A673 (cell line): ENCODE data around the gene NCR1. TPM values are rescaled to one million over a fixed set of nuclear protein-coding genes. Genes with fewer than 3 reads are reported as not detected.

Source experiments
- BruUV-seq: library from RNA; stranded (reverse); fragments of 400-500 nt; replicated peaks from 2 replicates; lab custom pipeline; 2021; lab: Mats Ljungman, UMichigan
- CTCF ChIA-PET: fragments of 300-600 bp; sonication (Branson Sonifier 250); formaldehyde crosslinking; loops from one replicate; lab custom pipeline; 2022; ENCODE audit warnings: antibody characterized with exemption; lab: Charles Lee
- POLR2A ChIA-PET: fragments of 300-600 bp; sonication (Branson Sonifier 250); formaldehyde crosslinking; loops from one replicate; lab custom pipeline; 2022; ENCODE audit warnings: antibody characterized with exemption; ENCODE audit not compliant: low non-redundant PET; lab: Charles Lee
- DNase-seq: peaks from one replicate; pipeline ENCODE4 v3.0.0-alpha.2; 2015; ENCODE audit warnings: low spot score
- H3K27ac ChIP-seq: fragments of 200-600 bp; sonication (generic); 2 replicates; pipeline ENCODE4 v1.5.1; 2016; ENCODE audit warnings: mixed run types, low read depth, mild to moderate bottlenecking, mixed read lengths, antibody characterized with exemption, low read length; ENCODE audit not compliant: poor library complexity, severe bottlenecking
- H3K27me3 ChIP-seq: fragments of 200-600 bp; sonication (generic); replicated peaks from 2 replicates; pipeline ENCODE4 v1.6.1; 2017; ENCODE audit warnings: mixed run types, low read depth, mild to moderate bottlenecking, mixed read lengths, antibody characterized with exemption, low read length; ENCODE audit not compliant: insufficient read depth, poor library complexity
- H3K36me3 ChIP-seq: fragments of 200-600 bp; sonication (generic); 2 replicates; pipeline ENCODE4 v1.6.1; 2016; ENCODE audit warnings: mixed run types, mild to moderate bottlenecking, mixed read lengths, antibody characterized with exemption, low read length; ENCODE audit not compliant: insufficient read depth, poor library complexity, severe bottlenecking
- H3K4me1 ChIP-seq: fragments of 200-600 bp; sonication (generic); 2 replicates; pipeline ENCODE4 v1.6.1; 2017; ENCODE audit warnings: mixed run types, mild to moderate bottlenecking, mixed read lengths, antibody characterized with exemption, low read length; ENCODE audit not compliant: insufficient read depth, poor library complexity, severe bottlenecking
- H3K4me3 ChIP-seq: fragments of 200-600 bp; sonication (generic); 2 replicates; pipeline ENCODE4 v1.5.1; 2016; ENCODE audit warnings: low read depth, mixed run types, mild to moderate bottlenecking, mixed read lengths, low read length; ENCODE audit not compliant: poor library complexity, severe bottlenecking
- H3K9me3 ChIP-seq: fragments of 200-600 bp; sonication (generic); 2 replicates; pipeline ENCODE4 v1.6.1; 2016; ENCODE audit warnings: mixed run types, low read depth, mild to moderate bottlenecking, mixed read lengths, antibody characterized with exemption, low read length; ENCODE audit not compliant: poor library complexity, severe bottlenecking
- EZH2 ChIP-seq: fragments of 200-600 bp; sonication (generic); IDR thresholded peaks from 2 replicates; pipeline ENCODE4 v1.6.1; 2017; ENCODE audit warnings: borderline replicate concordance, low read depth, mild to moderate bottlenecking, mixed read lengths, antibody characterized with exemption, low read length; ENCODE audit not compliant: poor library complexity, severe bottlenecking
- intact Hi-C: fragments of 100-400 bp; cut with micrococcal nuclease; formaldehyde crosslinking; loops from one replicate; pipeline ENCODE4 v1.10.0; 2022; ENCODE audit not compliant: unreplicated experiment
- total RNA-seq: library from RNA; stranded (reverse); gene quantifications from 2 replicates; pipeline ENCODE4 v1.2.3, GENCODE V29; 2021
- TF ChIP-seq, protein P1 (sequence below): fragments of 300-800, 200-600 bp; sonication (generic); conservative IDR thresholded peaks from 2 replicates; pipeline ENCODE4 v1.5.1; 2017; ENCODE audit warnings: low read depth, mild to moderate bottlenecking, antibody characterized with exemption, low read length, moderate library complexity, mixed read lengths

The NCR1 gene
- total RNA-seq, 1 experiment from 2014 or later: not detected

DNA sequence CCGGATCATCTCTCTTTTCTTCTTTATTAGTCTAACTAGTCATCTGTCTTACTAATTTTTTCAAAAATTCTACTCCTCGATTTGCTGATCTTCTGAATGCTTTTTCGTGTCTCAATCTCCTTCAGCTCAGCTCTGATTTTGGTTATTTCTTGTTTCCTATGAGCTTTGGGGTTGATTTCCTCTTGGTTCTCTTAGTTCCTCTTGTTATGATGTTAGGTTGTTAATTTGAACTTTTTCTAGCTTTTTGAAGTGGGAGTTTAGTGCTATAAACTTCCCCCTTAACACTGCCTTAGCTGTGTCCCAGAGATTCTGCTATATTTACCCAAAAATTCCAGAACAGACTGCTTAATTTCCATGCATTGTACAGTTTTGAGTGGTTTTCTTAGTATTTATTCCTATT lies 28.5 kb upstream of the NCR1 start:
- no peak for TF ChIP-seq EZH2
- TF ChIP-seq, protein P1, sequence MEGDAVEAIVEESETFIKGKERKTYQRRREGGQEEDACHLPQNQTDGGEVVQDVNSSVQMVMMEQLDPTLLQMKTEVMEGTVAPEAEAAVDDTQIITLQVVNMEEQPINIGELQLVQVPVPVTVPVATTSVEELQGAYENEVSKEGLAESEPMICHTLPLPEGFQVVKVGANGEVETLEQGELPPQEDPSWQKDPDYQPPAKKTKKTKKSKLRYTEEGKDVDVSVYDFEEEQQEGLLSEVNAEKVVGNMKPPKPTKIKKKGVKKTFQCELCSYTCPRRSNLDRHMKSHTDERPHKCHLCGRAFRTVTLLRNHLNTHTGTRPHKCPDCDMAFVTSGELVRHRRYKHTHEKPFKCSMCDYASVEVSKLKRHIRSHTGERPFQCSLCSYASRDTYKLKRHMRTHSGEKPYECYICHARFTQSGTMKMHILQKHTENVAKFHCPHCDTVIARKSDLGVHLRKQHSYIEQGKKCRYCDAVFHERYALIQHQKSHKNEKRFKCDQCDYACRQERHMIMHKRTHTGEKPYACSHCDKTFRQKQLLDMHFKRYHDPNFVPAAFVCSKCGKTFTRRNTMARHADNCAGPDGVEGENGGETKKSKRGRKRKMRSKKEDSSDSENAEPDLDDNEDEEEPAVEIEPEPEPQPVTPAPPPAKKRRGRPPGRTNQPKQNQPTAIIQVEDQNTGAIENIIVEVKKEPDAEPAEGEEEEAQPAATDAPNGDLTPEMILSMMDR: no peak
- peaks cover 58% of the 10 kb centered on the region for H3K27me3 ChIP-seq
- DNase-seq: no peak
- no peak overlapping the region for H3K27ac ChIP-seq
- no TSS peak for BruUV-seq
- CTCF ChIA-PET: no interaction called here
- no peaks in the 10 kb centered on the region for H3K4me1 ChIP-seq
- no peaks in the 10 kb centered on the region for H3K9me3 ChIP-seq
- intact Hi-C loops: no loop called here
- POLR2A ChIA-PET: no interaction called here
- no peaks in the 10 kb centered on the region for H3K36me3 ChIP-seq
- no peak overlapping the region for H3K4me3 ChIP-seq

DNA sequence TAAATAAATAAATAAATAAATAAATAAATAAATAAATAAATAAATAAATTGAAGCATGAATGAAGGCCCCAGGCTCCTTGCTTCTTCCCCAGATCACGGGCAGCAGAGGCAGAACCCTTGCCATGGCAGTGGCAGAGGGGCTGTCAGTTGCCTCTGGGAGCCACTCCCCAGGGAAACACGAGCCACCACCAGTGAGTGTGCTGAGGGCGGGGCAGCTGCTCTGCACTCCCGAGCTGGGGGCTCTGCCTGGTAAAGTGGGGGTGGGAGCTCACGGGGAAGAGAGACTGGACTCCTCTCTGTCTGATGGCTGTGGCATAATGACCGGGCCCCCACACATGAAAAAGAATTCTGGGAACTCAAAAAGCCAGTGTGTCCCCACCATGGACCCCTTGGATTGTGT lies 24.1 kb upstream of the NCR1 start:
- CTCF ChIA-PET: interaction anchor here (0.6 to 1.1 kb wide), 6 partner anchors 27 to 622 kb away, joined by 3 to 11 read pairs (median 6); no protein-coding TSS in a partner anchor
- no peaks in the 10 kb centered on the region for H3K4me1 ChIP-seq
- TF ChIP-seq, protein P1: no peak
- intact Hi-C loops: loop anchor here (5.0 kb wide), 1 partner anchor 40 kb away; no protein-coding TSS in a partner anchor
- BruUV-seq: no TSS peak
- no peak for DNase-seq
- H3K9me3 ChIP-seq: no peaks in the 10 kb centered on the region
- H3K27me3 ChIP-seq: peaks cover 19% of the 10 kb centered on the region
- no peak overlapping the region for H3K4me3 ChIP-seq
- no peaks in the 10 kb centered on the region for H3K36me3 ChIP-seq
- POLR2A ChIA-PET: no interaction called here
- H3K27ac ChIP-seq: no peak overlapping the region

DNA sequence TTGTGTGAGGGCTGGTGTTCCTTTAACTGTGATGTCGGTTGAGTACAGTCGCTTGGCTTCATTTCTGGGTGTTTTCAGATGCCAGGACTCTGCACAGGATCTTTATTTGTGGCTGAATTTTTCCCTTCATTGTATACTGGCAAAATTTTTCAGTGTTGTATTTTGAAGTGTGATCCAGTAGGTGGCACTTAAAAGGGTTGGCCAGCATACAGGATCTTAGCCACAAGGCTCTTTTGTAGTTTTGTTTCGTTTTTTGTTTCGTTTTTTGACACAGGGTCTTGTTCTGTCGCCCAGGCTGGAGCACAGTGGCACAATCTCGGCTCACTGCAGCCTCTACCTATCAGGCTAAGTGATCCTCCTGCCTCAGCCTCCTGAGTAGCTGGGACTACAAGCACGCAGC lies 23.2 kb upstream of the NCR1 start:
- Histone ChIP-seq H3K36me3 (no peaks in the 10 kb centered on the region), H3K4me1 (no peaks in the 10 kb centered on the region), H3K9me3 (no peaks in the 10 kb centered on the region), H3K27ac (no peak overlapping the region), H3K4me3 (no peak overlapping the region), H3K27me3 (peaks cover 11% of the 10 kb centered on the region)
- BruUV-seq: no TSS peak
- intact Hi-C loops: loop anchor here (5.0 kb wide), 1 partner anchor 40 kb away; no protein-coding TSS in a partner anchor
- peak; percentile 30 for DNase-seq
- CTCF ChIA-PET: no interaction called here
- TF ChIP-seq EZH2: no peak
- TF ChIP-seq, protein P1: peak; percentile 39
- POLR2A ChIA-PET: no interaction called here
